ENCODE data around the gene SAP30BP. TPM values are rescaled to one million over a fixed set of nuclear protein-coding genes. Genes with fewer than 3 reads are reported as not detected.

The SAP30BP gene
- total and polyA plus RNA-seq, 4 donors: 43.3 to 127 (median 75.6) TPM

DNA sequence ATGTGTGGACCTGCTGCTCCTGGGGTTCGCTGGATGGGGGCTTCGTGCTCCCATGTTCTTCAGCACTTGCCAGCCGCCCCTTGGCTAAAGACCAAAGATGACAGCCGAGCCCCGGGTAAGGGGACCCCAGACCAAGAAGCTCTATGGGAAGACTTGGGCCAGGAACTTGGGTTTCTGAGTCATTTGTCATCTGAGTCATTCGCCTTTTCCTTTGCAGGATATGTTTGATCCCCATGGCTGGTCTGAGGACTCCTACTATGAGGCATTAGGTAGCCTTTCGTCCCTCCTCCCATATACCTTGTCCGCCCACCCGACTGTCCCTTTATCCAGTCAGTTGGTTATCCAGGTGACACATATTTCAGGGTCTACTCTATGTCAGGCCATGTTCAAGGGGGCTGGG, 36.5 kb downstream of the SAP30BP start:
- H3K36me3 ChIP-seq (ENCODE audit: control insufficient read depth in 1 of 2, insufficient read depth in 2 of 2, low read length in 1 of 2): peaks cover 13 to 16% of the 10 kb centered on the region in 2 donors

DNA sequence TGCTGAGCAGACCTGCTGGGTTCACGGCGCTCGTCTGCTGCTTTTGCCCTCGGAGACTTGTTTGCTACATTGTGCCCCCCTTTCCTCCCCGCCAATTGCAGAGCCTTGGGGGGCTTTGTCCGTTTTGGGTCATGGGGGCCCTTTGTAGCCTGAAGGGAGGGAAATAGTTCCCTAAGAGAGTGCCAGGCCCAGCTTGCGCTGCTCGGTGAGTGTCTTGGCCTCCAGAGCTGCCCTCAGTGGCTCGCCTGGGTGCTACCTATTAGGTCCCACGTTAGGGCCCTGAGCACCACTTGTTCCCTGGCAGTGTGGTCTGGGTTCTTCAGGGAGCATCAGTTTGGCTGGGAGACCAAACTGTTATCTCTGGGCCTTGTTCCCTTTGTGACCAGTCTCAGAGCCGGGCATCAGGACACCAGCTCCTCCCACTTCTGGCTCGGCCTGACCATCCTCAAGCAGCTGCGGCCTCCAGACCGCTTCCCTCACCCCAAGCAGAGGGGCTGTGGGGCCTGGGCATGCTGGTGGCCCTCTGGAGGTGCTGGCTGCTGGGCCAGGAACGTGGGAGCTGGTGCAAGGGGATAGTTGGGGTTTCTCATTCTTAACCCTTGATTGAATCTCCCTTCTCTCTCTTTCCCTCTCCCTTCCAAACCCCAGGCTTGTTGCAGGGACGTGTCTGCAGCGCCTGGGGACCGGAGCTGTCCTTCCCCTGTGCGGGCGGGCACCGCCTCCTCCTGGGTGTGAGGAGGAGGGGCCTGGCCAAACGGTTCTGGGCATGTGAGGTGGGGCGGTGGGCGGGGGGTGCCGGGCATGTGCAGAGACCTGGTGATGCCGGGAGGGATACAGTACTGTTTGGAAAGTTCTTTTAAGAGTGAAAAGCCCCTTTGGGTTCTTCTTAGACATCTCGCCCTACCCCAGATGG, 38.1 kb downstream of the SAP30BP start:
- H3K4me1 ChIP-seq (ENCODE audit: control insufficient read depth in 1 of 2, insufficient read depth in 2 of 2, low read length in 2 of 2): no peaks in the 10 kb centered on the region
- no peaks in the 10 kb centered on the region for H3K9me3 ChIP-seq (ENCODE audit: control insufficient read depth, low read length)
- H3K27ac ChIP-seq (ENCODE audit: low read depth in 1 of 2, low read length in 2 of 2): no peak overlapping the region
- intact Hi-C loops (cut with DNase I): no loop called here
- WGBS, 2 donors: 76% methylated on average over 26 to 27 of the region's 27 CpGs
- no peaks in the 10 kb centered on the region for H3K27me3 ChIP-seq (ENCODE audit: control insufficient read depth in 1 of 2, insufficient read depth in 2 of 2, low read length in 1 of 2)
- no peak overlapping the region for H3K4me3 ChIP-seq (ENCODE audit: low read length in 2 of 2)
- DNase-seq (no peak), ATAC-seq (ENCODE audit: low FRiP score) (no peak)
- peaks cover 13 to 14% of the 10 kb centered on the region in 2 donors for H3K36me3 ChIP-seq (ENCODE audit: control insufficient read depth in 1 of 2, insufficient read depth in 2 of 2, low read length in 1 of 2)

More for the DNA sequence above, 36.5 kb downstream of the SAP30BP start:
- Histone ChIP-seq H3K27ac (ENCODE audit: low read depth in 1 of 2, low read length in 2 of 2) (no peak overlapping the region), H3K27me3 (ENCODE audit: control insufficient read depth in 1 of 2, insufficient read depth in 2 of 2, low read length in 1 of 2) (no peaks in the 10 kb centered on the region), H3K4me3 (ENCODE audit: low read length in 2 of 2) (no peak overlapping the region), H3K9me3 (ENCODE audit: control insufficient read depth, low read length) (no peaks in the 10 kb centered on the region), H3K4me1 (ENCODE audit: control insufficient read depth in 1 of 2, insufficient read depth in 2 of 2, low read length in 2 of 2) (no peaks in the 10 kb centered on the region)
- no peak for DNase-seq
- 88 to 92% methylated on average over 9 of the region's 9 CpGs for WGBS, 2 donors
- intact Hi-C loops (cut with DNase I): no loop called here
- ATAC-seq (ENCODE audit: low FRiP score): no peak

DNA sequence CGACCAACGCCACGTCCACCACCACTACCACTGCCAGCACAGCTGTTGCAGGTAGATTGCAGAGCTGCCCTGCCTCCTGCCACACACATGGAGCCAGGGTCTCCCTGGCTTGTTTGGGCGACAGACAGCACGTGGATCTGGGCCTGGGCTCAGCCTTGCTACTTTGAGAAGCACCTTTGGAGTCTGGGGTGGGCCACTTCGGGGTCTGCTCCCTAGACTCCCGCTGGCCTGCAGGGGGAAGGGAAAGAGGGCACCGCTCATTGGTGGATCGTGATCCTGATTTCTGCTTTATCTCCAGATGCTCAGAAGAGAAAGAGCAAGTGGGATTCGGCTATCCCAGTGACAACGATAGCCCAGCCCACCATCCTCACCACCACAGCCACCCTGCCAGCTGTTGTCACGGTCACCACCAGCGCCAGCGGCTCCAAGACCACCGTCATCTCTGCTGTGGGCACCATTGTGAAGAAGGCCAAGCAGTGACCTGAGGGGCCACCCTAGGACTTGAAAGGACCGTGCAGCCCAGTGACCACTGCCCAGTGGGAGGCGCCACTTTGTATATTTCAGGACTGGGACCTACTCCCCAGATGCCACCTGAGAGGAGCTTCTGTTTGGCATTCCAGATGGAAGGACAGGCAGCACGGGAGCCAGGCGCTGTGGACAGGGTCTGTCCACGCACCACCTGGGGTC, 39.0 kb downstream of the SAP30BP start:
- DNase-seq (no peak), ATAC-seq (ENCODE audit: low FRiP score) (peak; percentile 27)
- Histone ChIP-seq H3K27ac (ENCODE audit: low read depth in 1 of 2, low read length in 2 of 2) (no peak overlapping the region), H3K36me3 (ENCODE audit: control insufficient read depth in 1 of 2, insufficient read depth in 2 of 2, low read length in 1 of 2) (peaks cover 12 to 13% of the 10 kb centered on the region in 2 donors), H3K4me3 (ENCODE audit: low read length in 2 of 2) (no peak overlapping the region), H3K9me3 (ENCODE audit: control insufficient read depth, low read length) (no peaks in the 10 kb centered on the region), H3K4me1 (ENCODE audit: control insufficient read depth in 1 of 2, insufficient read depth in 2 of 2, low read length in 2 of 2) (no peaks in the 10 kb centered on the region), H3K27me3 (ENCODE audit: control insufficient read depth in 1 of 2, insufficient read depth in 2 of 2, low read length in 1 of 2) (no peaks in the 10 kb centered on the region)
- 88% methylated on average over 20 of the region's 20 CpGs for WGBS, 2 donors
- intact Hi-C loops (cut with DNase I): no loop called here

DNA sequence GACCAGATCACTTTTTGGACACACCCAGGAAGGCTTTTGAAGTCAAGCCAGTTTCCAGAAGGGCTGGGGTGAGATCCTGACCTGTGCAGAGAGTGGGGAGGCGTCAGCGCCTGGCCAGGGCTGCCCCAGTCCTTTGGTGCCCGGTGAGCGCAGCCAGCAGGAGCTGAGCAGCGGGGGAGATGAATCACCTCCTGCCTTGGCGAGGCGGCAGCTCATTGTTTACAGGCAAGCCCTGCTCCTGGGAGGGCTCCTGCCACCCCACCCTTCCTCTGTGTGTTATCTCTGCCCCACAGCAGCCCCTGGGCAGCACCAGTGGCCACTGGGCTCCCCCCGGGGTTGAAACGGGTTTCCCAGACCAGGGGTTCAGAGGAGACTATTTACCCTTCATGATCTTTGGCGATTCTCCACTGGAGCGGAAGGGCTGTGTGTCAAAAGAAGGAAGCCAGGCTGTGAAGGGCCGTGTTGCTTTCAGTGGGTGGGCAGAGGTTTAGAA, 40.0 kb downstream of the SAP30BP start:
- Histone ChIP-seq H3K27me3 (ENCODE audit: control insufficient read depth in 1 of 2, insufficient read depth in 2 of 2, low read length in 1 of 2) (no peaks in the 10 kb centered on the region), H3K4me1 (ENCODE audit: control insufficient read depth in 1 of 2, insufficient read depth in 2 of 2, low read length in 2 of 2) (no peaks in the 10 kb centered on the region), H3K4me3 (ENCODE audit: low read length in 2 of 2) (no peak overlapping the region), H3K36me3 (ENCODE audit: control insufficient read depth in 1 of 2, insufficient read depth in 2 of 2, low read length in 1 of 2) (peaks cover 12 to 13% of the 10 kb centered on the region in 2 donors), H3K27ac (ENCODE audit: low read depth in 1 of 2, low read length in 2 of 2) (no peak overlapping the region), H3K9me3 (ENCODE audit: control insufficient read depth, low read length) (no peaks in the 10 kb centered on the region)
- DNase-seq (no peak), ATAC-seq (ENCODE audit: low FRiP score) (peak; percentile 40)
- WGBS, 2 donors: 88 to 90% methylated on average over 12 of the region's 12 CpGs
- intact Hi-C loops (cut with DNase I): no loop called here

DNA sequence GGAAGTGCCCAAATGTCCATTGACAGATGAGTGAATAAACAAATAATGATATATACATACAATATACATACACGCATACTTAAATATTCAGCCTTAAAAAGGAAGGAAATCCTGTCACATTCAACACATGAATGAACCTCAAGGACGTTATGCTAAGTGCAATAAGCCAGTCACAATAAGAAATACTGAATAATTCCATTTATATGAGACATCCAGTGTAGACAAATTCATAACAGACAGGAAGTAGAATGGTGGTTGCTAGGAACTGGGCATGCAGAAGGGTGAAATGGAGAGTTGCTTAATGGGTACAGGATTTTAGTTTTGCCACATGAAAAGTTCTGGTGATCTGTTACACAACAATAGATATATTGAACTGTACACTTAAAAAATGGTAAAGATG, 45.3 kb downstream of the SAP30BP start:
- Histone ChIP-seq H3K4me3 (ENCODE audit: low read length in 2 of 2) (no peak overlapping the region), H3K36me3 (ENCODE audit: control insufficient read depth in 1 of 2, insufficient read depth in 2 of 2, low read length in 1 of 2) (peaks cover 0 to 2% of the 10 kb centered on the region in 2 donors), H3K27ac (ENCODE audit: low read depth in 1 of 2, low read length in 2 of 2) (no peak overlapping the region), H3K9me3 (ENCODE audit: control insufficient read depth, low read length) (no peaks in the 10 kb centered on the region), H3K27me3 (ENCODE audit: control insufficient read depth in 1 of 2, insufficient read depth in 2 of 2, low read length in 1 of 2) (no peaks in the 10 kb centered on the region), H3K4me1 (ENCODE audit: control insufficient read depth in 1 of 2, insufficient read depth in 2 of 2, low read length in 2 of 2) (no peaks in the 10 kb centered on the region)
- 57 to 61% methylated on average over 2 of the region's 2 CpGs for WGBS, 2 donors
- ATAC-seq (ENCODE audit: low FRiP score) (no peak), DNase-seq (no peak)
- intact Hi-C loops (cut with DNase I): no loop called here

DNA sequence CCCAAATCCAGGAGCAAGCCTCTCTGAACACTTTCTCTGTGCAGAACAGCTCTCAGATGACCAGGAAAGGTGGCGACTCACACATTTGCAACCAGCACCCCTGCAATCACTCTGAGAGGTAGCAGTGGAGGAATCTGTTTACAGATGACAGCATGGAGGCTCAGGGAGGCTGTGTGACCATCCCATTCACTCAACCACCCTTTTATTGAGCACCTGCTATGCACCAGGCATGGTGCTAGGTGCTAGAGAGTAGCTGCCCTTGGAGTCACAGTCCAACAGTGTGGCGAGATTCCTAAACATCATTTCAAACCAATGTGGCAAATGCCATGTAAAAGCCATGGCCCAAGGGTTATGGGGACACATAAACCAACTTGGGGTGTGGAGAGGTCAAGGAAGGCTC, 52.6 kb downstream of the SAP30BP start:
- Histone ChIP-seq H3K27me3 (ENCODE audit: control insufficient read depth in 1 of 2, insufficient read depth in 2 of 2, low read length in 1 of 2) (peaks cover 0 to 4% of the 10 kb centered on the region in 2 donors), H3K9me3 (ENCODE audit: control insufficient read depth, low read length) (no peaks in the 10 kb centered on the region), H3K4me3 (ENCODE audit: low read length in 2 of 2) (no peak overlapping the region), H3K4me1 (ENCODE audit: control insufficient read depth in 1 of 2, insufficient read depth in 2 of 2, low read length in 2 of 2) (no peaks in the 10 kb centered on the region), H3K36me3 (ENCODE audit: control insufficient read depth in 1 of 2, insufficient read depth in 2 of 2, low read length in 1 of 2) (no peaks in the 10 kb centered on the region), H3K27ac (ENCODE audit: low read depth in 1 of 2, low read length in 2 of 2) (no peak overlapping the region)
- 83 to 91% methylated on average over 2 of the region's 2 CpGs for WGBS, 2 donors
- DNase-seq: no peak
- intact Hi-C loops (cut with DNase I): no loop called here
- no peak for ATAC-seq (ENCODE audit: low FRiP score)

DNA sequence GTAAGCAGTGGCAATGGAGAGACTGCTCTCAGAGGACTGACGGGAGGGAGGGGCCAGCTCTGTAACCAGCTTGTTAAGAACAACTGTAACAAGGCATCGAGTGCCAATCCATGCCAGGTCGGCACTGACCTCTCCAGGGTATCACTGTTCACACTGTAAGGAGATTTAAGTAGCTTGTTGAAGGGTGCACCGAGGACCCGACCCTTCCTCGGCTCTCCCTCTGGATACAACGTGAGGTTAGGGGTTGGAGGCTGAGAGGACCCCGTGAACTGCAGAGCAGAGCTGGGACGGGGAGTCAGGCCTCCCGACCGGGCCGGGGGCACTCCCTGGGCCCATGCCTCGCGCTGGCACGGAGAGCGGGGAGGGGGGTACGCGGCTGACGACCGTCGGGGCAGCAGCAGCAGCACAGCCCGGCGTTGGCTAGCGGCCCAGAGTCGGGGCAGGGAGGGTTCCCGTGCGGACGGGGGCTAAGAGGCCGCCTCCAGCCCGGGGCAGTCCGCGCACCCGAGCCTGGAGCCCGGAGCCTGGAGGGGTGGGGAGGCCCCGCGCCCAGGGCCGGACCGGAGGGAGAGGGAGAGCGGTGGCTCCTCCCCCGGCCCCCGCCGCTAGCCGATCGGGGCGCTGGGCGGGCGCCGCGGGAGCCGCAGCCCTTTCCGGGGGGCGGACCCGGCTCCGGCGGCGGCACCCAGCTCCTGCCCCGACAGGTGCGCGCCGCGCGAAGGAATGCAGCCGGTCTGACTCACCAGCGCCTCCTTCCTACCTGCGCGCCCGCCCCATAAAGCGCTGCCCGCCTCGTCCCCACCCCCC, 53.7 kb downstream of the SAP30BP start, which contains the start of gene ITGB4:
TSS of gene ITGB4 (plus strand) at position 804 of the 807 bp plus-strand sequence. CDS start 3,245 bp downstream, outside the sequence.
- H3K36me3 ChIP-seq (ENCODE audit: control insufficient read depth in 1 of 2, insufficient read depth in 2 of 2, low read length in 1 of 2): no peaks in the 10 kb centered on the region
- H3K27me3 ChIP-seq (ENCODE audit: control insufficient read depth in 1 of 2, insufficient read depth in 2 of 2, low read length in 1 of 2): peaks cover 0 to 4% of the 10 kb centered on the region in 2 donors
- no peaks in the 10 kb centered on the region for H3K9me3 ChIP-seq (ENCODE audit: control insufficient read depth, low read length)
- H3K27ac ChIP-seq (ENCODE audit: low read depth in 1 of 2, low read length in 2 of 2): no peak within 1 kb of the TSS
- DNase-seq: no peak
- H3K4me1 ChIP-seq (ENCODE audit: control insufficient read depth in 1 of 2, insufficient read depth in 2 of 2, low read length in 2 of 2): no peaks in the 10 kb centered on the region
- intact Hi-C loops (cut with DNase I): no loop called here
- ATAC-seq (ENCODE audit: low FRiP score): peak; percentile 67
- H3K4me3 ChIP-seq (ENCODE audit: low read length in 2 of 2): peak within 1 kb of the TSS in 1 of 2 donors; percentile 9
- 2% methylated on average over 39 to 70 of the region's 70 CpGs for WGBS, 2 donors

DNA sequence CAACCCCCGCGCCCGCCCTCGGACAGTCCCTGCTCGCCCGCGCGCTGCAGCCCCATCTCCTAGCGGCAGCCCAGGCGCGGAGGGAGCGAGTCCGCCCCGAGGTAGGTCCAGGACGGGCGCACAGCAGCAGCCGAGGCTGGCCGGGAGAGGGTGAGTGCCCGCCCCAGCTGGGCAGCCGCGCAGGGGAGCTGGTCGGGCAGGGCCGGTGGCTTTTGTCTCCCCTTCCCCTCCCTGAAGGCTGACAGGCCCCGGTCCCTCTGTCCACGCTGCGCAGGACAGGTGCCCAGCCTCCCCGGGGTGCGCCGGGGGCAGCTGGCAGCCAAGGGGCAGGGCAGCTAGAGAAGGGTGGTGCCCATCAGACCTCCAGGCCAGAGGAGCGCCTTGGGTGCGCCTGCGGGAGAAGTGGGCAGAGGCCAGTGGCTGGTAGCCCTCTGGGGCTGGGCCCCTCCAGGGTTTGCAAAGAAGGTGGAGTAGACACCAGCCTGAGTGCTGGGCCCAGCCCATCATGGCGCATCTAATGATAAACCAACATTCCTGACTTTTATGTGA, 54.4 kb downstream of the SAP30BP start:
- no peak for DNase-seq
- H3K27ac ChIP-seq (ENCODE audit: low read depth in 1 of 2, low read length in 2 of 2): no peak overlapping the region
- no peaks in the 10 kb centered on the region for H3K9me3 ChIP-seq (ENCODE audit: control insufficient read depth, low read length)
- H3K36me3 ChIP-seq (ENCODE audit: control insufficient read depth in 1 of 2, insufficient read depth in 2 of 2, low read length in 1 of 2): no peaks in the 10 kb centered on the region
- 21 to 27% methylated on average over 22 to 33 of the region's 33 CpGs for WGBS, 2 donors
- no peaks in the 10 kb centered on the region for H3K4me1 ChIP-seq (ENCODE audit: control insufficient read depth in 1 of 2, insufficient read depth in 2 of 2, low read length in 2 of 2)
- H3K27me3 ChIP-seq (ENCODE audit: control insufficient read depth in 1 of 2, insufficient read depth in 2 of 2, low read length in 1 of 2): peaks cover 0 to 4% of the 10 kb centered on the region in 2 donors
- no peak overlapping the region for H3K4me3 ChIP-seq (ENCODE audit: low read length in 2 of 2)
- ATAC-seq (ENCODE audit: low FRiP score): peak; percentile 27
- intact Hi-C loops (cut with DNase I): no loop called here
